ENCODE measurements around the gene ALG8.
A peak's percentile ranks its signal among the peaks of the same experiment; 100 is the strongest.
"Not testable (repeated sequence)": the region's sequence is repeated elsewhere in the genome, so short reads cannot be mapped to it uniquely, and the experiment has no call there.

Gene ALG8

GRCh38 chr11:78139422-78140391 is at the start of gene ALG8:
TSS of gene ALG8 (minus strand) at chr11:78139626. CDS start at chr11:78139588, 38 bp downstream.
- DNase-seq, result peak; percentile 79 to 92

- peak; percentile 92 to 96 for DNase-seq
These were observed 49.1 kb upstream of the ALG8 start, which contains the start of the genes KCTD21 and USP35 for GRCh38 chr11:78188286-78189173. TSS of gene KCTD21 (minus strand) at chr11:78188626. CDS start at chr11:78174554, 14,072 bp downstream. TSS of gene USP35 (plus strand) at chr11:78188919. CDS start at chr11:78196246, 7,327 bp downstream.

- peak; percentile 89 to 96 for DNase-seq
These were observed 48.2 kb upstream of the ALG8 start for GRCh38 chr11:78187366-78188285.

GRCh38 chr11:78181185-78181584 is 41.8 kb upstream of the ALG8 start:
- DNase-seq, result no peak

- no peak for DNase-seq
These were observed 41.3 kb upstream of the ALG8 start for GRCh38 chr11:78180751-78181150.

GRCh38 chr11:78179459-78180071 is 40.1 kb upstream of the ALG8 start:
- no peak for DNase-seq

- DNase-seq, result no peak
These were observed 37.8 kb upstream of the ALG8 start for GRCh38 chr11:78177216-78177615.

- DNase-seq, result no peak
These were observed 37.2 kb upstream of the ALG8 start for GRCh38 chr11:78176605-78177141.

GRCh38 chr11:78175862-78176261 is 36.4 kb upstream of the ALG8 start:
- DNase-seq, result not testable (repeated sequence)

GRCh38 chr11:78171951-78172350 is 32.5 kb upstream of the ALG8 start:
- no peak for DNase-seq

- no peak for DNase-seq
These were observed 31.6 kb upstream of the ALG8 start for GRCh38 chr11:78170874-78171549.

- DNase-seq, result no peak
These were observed 31.0 kb upstream of the ALG8 start for GRCh38 chr11:78170413-78170812.

GRCh38 chr11:78168539-78169477 is 29.4 kb upstream of the ALG8 start:
- no peak for DNase-seq

- no peak for DNase-seq
These were observed 27.5 kb upstream of the ALG8 start for GRCh38 chr11:78166855-78167469.

GRCh38 chr11:78164471-78164870 is 25.0 kb upstream of the ALG8 start:
- no peak for DNase-seq

GRCh38 chr11:78163828-78164227 is 24.4 kb upstream of the ALG8 start:
- DNase-seq, result no peak

- no peak for DNase-seq
These were observed 22.5 kb upstream of the ALG8 start for GRCh38 chr11:78161962-78162371.

- no peak for DNase-seq
These were observed 21.9 kb upstream of the ALG8 start for GRCh38 chr11:78161346-78161745.

- DNase-seq, result no peak
These were observed 21.1 kb upstream of the ALG8 start for GRCh38 chr11:78160557-78160956.
